Kidney epithelial cell (primary cell): ENCODE data around the gene CHADL. TPM values are rescaled to one million over a fixed set of nuclear protein-coding genes. Genes with fewer than 3 reads are reported as not detected.

Experiments used
- DNase-seq: peaks from one replicate; pipeline ENCODE4 v3.0.0-alpha.2; 2010; ENCODE audit warnings: low read depth
- H3K27me3 ChIP-seq: 2 replicates; pipeline ENCODE4 v1.6.0; 2011; ENCODE audit warnings: low read length; ENCODE audit not compliant: control insufficient read depth, insufficient read depth
- H3K36me3 ChIP-seq: 2 replicates; pipeline ENCODE4 v1.5.1; 2011; ENCODE audit warnings: low read length; ENCODE audit not compliant: control insufficient read depth, insufficient read depth
- H3K4me3 ChIP-seq: 2 replicates; pipeline ENCODE4 v1.5.1; 2011; ENCODE audit warnings: low read depth, mild to moderate bottlenecking, control low read depth, low read length
- total RNA-seq: library from RNA; depleted of rRNA; stranded (reverse); fragments of >200 nt; gene quantifications from 2 replicates; pipeline ENCODE4 v1.2.3, GENCODE V29; 2015
- TF ChIP-seq, protein P1 (sequence below): IDR thresholded peaks from 2 replicates; pipeline ENCODE4 v1.5.1; 2011; ENCODE audit warnings: mild to moderate bottlenecking, moderate library complexity, low read length, control low read depth, inconsistent platforms; ENCODE audit not compliant: insufficient read depth, poor library complexity, severe bottlenecking

CHADL gene
- total RNA-seq, 1 donor from 2014 or later: 1.6 TPM

DNA sequence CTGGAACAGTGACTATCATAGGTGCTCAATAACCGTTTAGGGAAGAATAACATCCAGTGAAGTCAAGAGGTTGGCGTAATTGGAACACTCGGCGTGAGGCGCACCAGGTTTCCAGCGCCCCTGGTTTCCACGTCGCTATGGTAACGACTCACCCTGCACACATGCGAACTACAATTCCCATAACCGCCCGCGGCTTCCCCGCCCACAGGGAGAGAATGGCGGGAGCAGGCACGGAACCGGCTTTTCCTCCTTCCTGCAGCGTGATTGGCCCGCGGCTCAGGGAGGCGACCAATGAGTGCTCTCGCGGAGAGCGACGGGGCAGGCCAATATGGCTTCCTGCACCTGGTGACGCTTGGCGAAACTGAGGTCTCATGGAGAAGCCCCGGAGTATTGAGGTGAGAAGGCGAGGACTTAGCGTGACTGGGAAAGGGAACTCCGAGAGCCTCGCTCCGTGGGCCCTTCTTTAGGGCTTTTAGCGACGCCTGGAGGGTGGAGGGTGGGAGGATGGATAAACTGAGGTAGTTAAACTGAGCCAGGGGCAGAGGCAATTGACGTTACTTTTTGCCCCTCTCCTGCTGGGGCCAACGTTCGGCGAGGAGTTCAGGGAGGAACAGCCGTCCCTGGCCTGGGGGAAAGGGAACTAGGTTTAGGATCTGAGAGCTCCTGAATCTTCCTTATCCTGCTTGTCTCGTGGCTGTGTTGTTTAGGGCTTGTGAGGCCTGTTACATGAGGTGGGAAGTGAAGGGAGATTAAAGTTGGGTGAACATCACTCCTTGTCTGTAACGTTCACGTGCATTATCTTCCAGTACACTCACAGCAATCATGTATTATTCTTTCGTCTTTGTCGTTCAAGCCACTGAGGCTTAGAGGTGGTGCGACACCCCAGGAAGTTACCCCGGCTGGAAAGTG is 35.5 kb downstream of the CHADL start, which contains the start of gene L3MBTL2:
L3MBTL2 (plus strand) TSS at position 321 of the 909 bp plus-strand sequence; CDS start at position 372, 51 bp downstream.
- peak; percentile 79 for DNase-seq
- H3K36me3 ChIP-seq: no peaks in the 10 kb centered on the region
- TF ChIP-seq, protein P1, sequence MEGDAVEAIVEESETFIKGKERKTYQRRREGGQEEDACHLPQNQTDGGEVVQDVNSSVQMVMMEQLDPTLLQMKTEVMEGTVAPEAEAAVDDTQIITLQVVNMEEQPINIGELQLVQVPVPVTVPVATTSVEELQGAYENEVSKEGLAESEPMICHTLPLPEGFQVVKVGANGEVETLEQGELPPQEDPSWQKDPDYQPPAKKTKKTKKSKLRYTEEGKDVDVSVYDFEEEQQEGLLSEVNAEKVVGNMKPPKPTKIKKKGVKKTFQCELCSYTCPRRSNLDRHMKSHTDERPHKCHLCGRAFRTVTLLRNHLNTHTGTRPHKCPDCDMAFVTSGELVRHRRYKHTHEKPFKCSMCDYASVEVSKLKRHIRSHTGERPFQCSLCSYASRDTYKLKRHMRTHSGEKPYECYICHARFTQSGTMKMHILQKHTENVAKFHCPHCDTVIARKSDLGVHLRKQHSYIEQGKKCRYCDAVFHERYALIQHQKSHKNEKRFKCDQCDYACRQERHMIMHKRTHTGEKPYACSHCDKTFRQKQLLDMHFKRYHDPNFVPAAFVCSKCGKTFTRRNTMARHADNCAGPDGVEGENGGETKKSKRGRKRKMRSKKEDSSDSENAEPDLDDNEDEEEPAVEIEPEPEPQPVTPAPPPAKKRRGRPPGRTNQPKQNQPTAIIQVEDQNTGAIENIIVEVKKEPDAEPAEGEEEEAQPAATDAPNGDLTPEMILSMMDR: no peak
- H3K4me3 ChIP-seq: peak within 1 kb of the TSS; percentile 87
- no peaks in the 10 kb centered on the region for H3K27me3 ChIP-seq

DNA sequence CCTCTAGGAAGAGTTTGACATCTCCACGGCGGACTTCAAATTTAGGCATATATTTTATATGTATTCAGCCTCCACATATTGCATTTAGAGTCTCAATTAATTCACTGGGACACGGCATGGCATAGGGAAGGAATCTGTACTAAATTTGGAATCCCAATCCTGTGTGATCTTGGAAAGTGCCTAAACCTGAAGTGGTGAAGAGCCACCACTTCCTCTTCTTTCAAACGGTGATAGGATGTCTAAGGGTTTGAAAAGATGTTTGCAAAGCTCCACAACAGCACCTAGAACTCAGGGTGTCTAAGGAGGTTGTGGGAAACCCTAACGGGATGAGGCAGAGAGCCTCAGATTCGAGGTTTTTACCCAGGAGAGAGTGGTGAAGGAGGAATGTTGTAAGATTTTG is 36.7 kb downstream of the CHADL start:
- no peaks in the 10 kb centered on the region for H3K27me3 ChIP-seq
- TF ChIP-seq, protein P1: no peak
- H3K4me3 ChIP-seq: no peak overlapping the region
- no peaks in the 10 kb centered on the region for H3K36me3 ChIP-seq
- no peak for DNase-seq

DNA sequence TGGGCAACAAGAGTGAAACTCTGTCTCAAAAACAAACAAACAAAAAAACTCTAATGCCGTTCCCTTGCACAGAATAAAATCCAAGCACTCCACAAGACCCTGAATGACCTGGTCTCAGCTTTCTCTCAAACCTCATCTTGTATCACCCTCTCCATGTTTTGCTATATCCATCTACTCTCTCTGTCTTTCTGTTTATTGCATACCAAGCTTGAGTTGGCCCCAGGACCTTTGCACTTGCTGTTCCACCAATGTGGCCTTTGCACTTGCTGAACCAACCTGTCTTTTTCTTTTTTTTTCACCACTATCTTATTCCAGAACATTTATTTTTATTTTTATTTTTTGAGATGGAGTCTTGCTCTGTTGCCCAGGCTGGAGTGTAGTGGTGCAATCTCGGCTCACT is 37.6 kb downstream of the CHADL start:
- no peaks in the 10 kb centered on the region for H3K36me3 ChIP-seq
- no peaks in the 10 kb centered on the region for H3K27me3 ChIP-seq
- H3K4me3 ChIP-seq: no peak overlapping the region
- no peak for DNase-seq
- TF ChIP-seq, protein P1: no peak

DNA sequence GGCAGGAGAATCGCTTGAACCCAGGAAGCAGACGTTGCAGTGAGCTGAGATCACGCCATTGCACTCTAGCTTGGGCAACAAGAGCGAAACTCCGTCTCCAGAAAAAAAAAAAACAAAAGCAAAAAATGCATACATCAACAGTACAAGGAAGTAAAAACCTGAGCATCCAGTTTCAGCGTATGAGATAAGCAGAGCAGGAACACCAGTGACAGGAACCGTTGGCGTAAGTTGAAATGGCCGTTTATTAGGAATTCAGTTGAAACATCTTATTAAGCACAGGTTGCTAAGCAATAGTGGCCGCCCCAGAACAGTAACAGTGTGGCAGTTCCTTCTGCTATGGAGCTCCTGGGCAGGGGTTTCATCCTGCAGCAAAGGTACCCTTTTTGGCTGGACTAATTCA is 39.6 kb downstream of the CHADL start:
- Histone ChIP-seq H3K4me3 (no peak overlapping the region), H3K36me3 (no peaks in the 10 kb centered on the region), H3K27me3 (peaks cover 7% of the 10 kb centered on the region)
- DNase-seq: no peak
- TF ChIP-seq, protein P1: no peak

DNA sequence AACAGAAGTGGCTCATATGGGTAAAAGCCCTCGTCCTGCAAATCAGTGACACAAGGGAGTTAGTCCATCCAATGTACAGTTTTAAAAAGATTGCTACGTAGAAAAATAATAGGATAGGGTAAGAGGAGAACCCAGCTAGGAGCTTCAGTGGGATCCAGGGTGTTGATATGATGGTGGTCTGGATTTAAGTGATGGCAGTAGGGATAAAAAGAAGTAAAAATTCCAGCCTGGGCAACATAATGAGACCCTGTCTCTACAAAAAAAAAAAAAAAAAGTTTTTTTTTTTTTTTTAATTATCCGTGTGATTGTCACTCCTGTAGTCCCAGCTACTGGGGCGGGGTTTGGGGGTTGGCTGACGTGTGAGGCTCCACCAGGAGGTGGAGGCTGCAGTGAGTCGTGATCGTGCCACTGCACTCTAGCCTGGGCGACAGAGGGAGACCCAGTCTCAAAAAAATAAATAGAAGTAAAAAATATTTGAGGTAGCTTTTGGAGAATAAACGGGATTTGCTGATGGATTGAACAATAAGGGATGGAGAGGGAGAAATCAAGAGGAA is 42.6 kb downstream of the CHADL start:
- Histone ChIP-seq H3K4me3 (peak overlapping the region; percentile 65), H3K36me3 (no peaks in the 10 kb centered on the region), H3K27me3 (peaks cover 7% of the 10 kb centered on the region)
- TF ChIP-seq, protein P1: no peak
- DNase-seq: no peak
